Cardiac muscle cell (in vitro differentiated cells and primary cell): Measurements from ENCODE around the gene GP9. TPM values are rescaled to one million over a fixed set of nuclear protein-coding genes. Genes with fewer than 3 reads are reported as not detected.

Source experiments
- DNase-seq, 2 donors: peaks; one replicate each; pipeline versions ENCODE4 v3.0.0 to v3.0.0-alpha.2; 2010 to 2017; ENCODE audit warnings: low read depth in 1 of 2, low spot score in 1 of 2
- H3K27ac ChIP-seq: fragments of 200-600 bp; sonication (generic); 2 replicates; pipeline ENCODE4 v1.5.1; 2016
- H3K27me3 ChIP-seq: fragments of 200-600 bp; sonication (generic); 2 replicates; pipeline ENCODE4 v1.6.0; 2016; ENCODE audit warnings: control low read depth
- H3K36me3 ChIP-seq: fragments of 200-600 bp; sonication (generic); 2 replicates; pipeline ENCODE4 v1.5.1; 2016; ENCODE audit warnings: control low read depth
- H3K4me1 ChIP-seq: fragments of 200-600 bp; sonication (generic); 2 replicates; pipeline ENCODE4 v1.8.1; 2017; ENCODE audit warnings: low read depth, mild to moderate bottlenecking, mixed run types
- H3K4me3 ChIP-seq: fragments of 200-600 bp; sonication (generic); 2 replicates; pipeline ENCODE4 v1.5.1; 2016; ENCODE audit warnings: mild to moderate bottlenecking
- H3K9me3 ChIP-seq: fragments of 200-600 bp; sonication (generic); 2 replicates; pipeline ENCODE4 v1.5.1; 2017; ENCODE audit warnings: low read depth, mild to moderate bottlenecking, control low read depth
- polyA plus RNA-seq: library from polyadenylated mRNA; unstranded; fragments of >200 nt; fragmentation: Nextera tagmentation; extraction: Ambion mirVana; gene quantifications from 2 replicates; pipeline ENCODE4 v1.2.1, GENCODE V29; 2016
- total RNA-seq: library from RNA; depleted of rRNA; stranded (reverse); fragments of >200 nt; gene quantifications from 2 replicates; pipeline ENCODE4 v1.2.3, GENCODE V29; 2016
- TF ChIP-seq, protein P1 (sequence below): IDR thresholded peaks from 2 replicates; pipeline ENCODE4 v1.5.1; 2012; ENCODE audit warnings: low read depth, mild to moderate bottlenecking, low read length

Gene GP9
- total and polyA plus RNA-seq, 2 experiments from 2014 or later: not detected

GRCh38 chr3:129016356-129016719, 44.2 kb upstream of the GP9 start:
- H3K27ac ChIP-seq: no peak overlapping the region

GRCh38 chr3:129016720-129017483, 43.7 kb upstream of the GP9 start:
- H3K36me3 ChIP-seq: no peaks in the 10 kb centered on the region
- DNase-seq: peak in 1 of 2 donors; percentile 70
- peak overlapping the region; percentile 70 for H3K27ac ChIP-seq
- TF ChIP-seq, protein P1, sequence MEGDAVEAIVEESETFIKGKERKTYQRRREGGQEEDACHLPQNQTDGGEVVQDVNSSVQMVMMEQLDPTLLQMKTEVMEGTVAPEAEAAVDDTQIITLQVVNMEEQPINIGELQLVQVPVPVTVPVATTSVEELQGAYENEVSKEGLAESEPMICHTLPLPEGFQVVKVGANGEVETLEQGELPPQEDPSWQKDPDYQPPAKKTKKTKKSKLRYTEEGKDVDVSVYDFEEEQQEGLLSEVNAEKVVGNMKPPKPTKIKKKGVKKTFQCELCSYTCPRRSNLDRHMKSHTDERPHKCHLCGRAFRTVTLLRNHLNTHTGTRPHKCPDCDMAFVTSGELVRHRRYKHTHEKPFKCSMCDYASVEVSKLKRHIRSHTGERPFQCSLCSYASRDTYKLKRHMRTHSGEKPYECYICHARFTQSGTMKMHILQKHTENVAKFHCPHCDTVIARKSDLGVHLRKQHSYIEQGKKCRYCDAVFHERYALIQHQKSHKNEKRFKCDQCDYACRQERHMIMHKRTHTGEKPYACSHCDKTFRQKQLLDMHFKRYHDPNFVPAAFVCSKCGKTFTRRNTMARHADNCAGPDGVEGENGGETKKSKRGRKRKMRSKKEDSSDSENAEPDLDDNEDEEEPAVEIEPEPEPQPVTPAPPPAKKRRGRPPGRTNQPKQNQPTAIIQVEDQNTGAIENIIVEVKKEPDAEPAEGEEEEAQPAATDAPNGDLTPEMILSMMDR: no peak
- H3K4me3 ChIP-seq: no peak overlapping the region
- H3K9me3 ChIP-seq: no peaks in the 10 kb centered on the region
- H3K4me1 ChIP-seq: peaks cover 8% of the 10 kb centered on the region
- H3K27me3 ChIP-seq: no peaks in the 10 kb centered on the region

More at GRCh38 chr3:129016356-129016719, 44.2 kb upstream of the GP9 start:
- Histone ChIP-seq H3K4me3 (no peak overlapping the region), H3K27me3 (no peaks in the 10 kb centered on the region), H3K36me3 (no peaks in the 10 kb centered on the region), H3K9me3 (no peaks in the 10 kb centered on the region), H3K4me1 (peaks cover 8% of the 10 kb centered on the region)
- no peak for DNase-seq
- TF ChIP-seq, protein P1: no peak

- TF ChIP-seq, protein P1: no peak
- Histone ChIP-seq H3K36me3 (no peaks in the 10 kb centered on the region), H3K9me3 (no peaks in the 10 kb centered on the region), H3K4me3 (no peak overlapping the region), H3K27ac (peak overlapping the region; percentile 70), H3K27me3 (no peaks in the 10 kb centered on the region), H3K4me1 (peaks cover 8% of the 10 kb centered on the region)
- peak in 1 of 2 donors; percentile 26 for DNase-seq
Measured at GRCh38 chr3:129017484-129017899, 43.1 kb upstream of the GP9 start.

GRCh38 chr3:129018271-129018670, 42.3 kb upstream of the GP9 start:
- Histone ChIP-seq H3K9me3 (no peaks in the 10 kb centered on the region), H3K36me3 (no peaks in the 10 kb centered on the region), H3K27me3 (no peaks in the 10 kb centered on the region), H3K4me3 (no peak overlapping the region), H3K27ac (no peak overlapping the region), H3K4me1 (peaks cover 8% of the 10 kb centered on the region)
- TF ChIP-seq, protein P1: no peak
- DNase-seq: no peak

DNA sequence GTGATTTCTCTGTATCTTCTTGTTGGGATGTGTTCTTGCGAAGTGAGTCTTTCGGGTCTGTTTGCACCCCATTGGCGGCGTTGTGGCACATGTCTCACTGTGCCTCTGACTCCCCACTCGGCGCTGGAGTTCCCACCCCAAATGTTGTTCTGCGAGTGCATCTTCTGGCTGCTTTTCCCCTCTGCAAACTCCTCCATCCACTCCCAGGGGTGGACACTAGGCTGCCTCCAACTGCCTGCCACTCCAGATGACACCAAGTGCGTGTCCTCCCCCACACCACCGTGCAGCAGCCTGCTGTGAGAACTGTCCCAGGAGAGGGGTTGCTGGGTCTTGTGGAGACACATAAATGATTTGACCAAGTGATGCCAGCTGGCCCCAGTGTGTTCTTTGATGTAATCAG, 41.8 kb upstream of the GP9 start:
- Histone ChIP-seq H3K9me3 (no peaks in the 10 kb centered on the region), H3K4me3 (no peak overlapping the region), H3K36me3 (no peaks in the 10 kb centered on the region), H3K4me1 (peaks cover 8% of the 10 kb centered on the region), H3K27me3 (no peaks in the 10 kb centered on the region), H3K27ac (no peak overlapping the region)
- no peak for DNase-seq
- TF ChIP-seq, protein P1: no peak
